Lower lobe of right lung (tissue), 2 donors: Measurements from ENCODE around the gene PIK3C3. TPM values are rescaled to one million over a fixed set of nuclear protein-coding genes. Genes with fewer than 3 reads are reported as not detected.

Source experiments
- ATAC-seq, 2 donors: fragments of 200-7000 bp; cut with Tn5 transposase; one replicate each; pipeline ENCODE4 v1.9.1; 2020 to 2022; ENCODE audit warnings: mild to moderate bottlenecking in 2 of 2, moderate library complexity in 2 of 2
- DNase-seq: peaks from one replicate; pipeline ENCODE4 v3.0.0-alpha.2; 2020
- H3K27ac ChIP-seq: fragments of 200-600 bp; one replicate; pipeline ENCODE4 v1.8.0; 2022
- H3K27me3 ChIP-seq: fragments of 200-600 bp; one replicate; pipeline ENCODE4 v1.8.0; 2022; ENCODE audit warnings: low read depth
- H3K36me3 ChIP-seq: fragments of 200-600 bp; one replicate; pipeline ENCODE4 v1.8.0; 2022; ENCODE audit warnings: mild to moderate bottlenecking
- H3K4me1 ChIP-seq: fragments of 200-600 bp; one replicate; pipeline ENCODE4 v1.8.0; 2022
- H3K4me3 ChIP-seq: fragments of 200-600 bp; one replicate; pipeline ENCODE4 v1.8.0; 2022; ENCODE audit warnings: mild to moderate bottlenecking
- H3K9me3 ChIP-seq: fragments of 200-600 bp; one replicate; pipeline ENCODE4 v1.8.0; 2022
- CTCF ChIP-seq: fragments of 200-600 bp; IDR thresholded peaks from one replicate; pipeline ENCODE4 v1.8.0; 2022; ENCODE audit warnings: antibody characterized with exemption, mild to moderate bottlenecking
- intact Hi-C: fragments of 100-400 bp; cut with DNase I; formaldehyde crosslinking; loops from one replicate; pipeline ENCODE4 v1.11.0; 2022
- total RNA-seq: library from RNA; stranded (reverse); fragmentation: NEBNext Ultra II Directional; extraction: Animal tissue kit (Norgen Biotek cat#: 25700); gene quantifications from one replicate; pipeline ENCODE4 v1.2.1, GENCODE V29; 2021
- donor health status: DM: no; HTN: yes; CAD: no; lungs with severe emphysema.

The PIK3C3 gene
- total RNA-seq, 1 donor from 2014 or later, result 51.2 TPM

DNA sequence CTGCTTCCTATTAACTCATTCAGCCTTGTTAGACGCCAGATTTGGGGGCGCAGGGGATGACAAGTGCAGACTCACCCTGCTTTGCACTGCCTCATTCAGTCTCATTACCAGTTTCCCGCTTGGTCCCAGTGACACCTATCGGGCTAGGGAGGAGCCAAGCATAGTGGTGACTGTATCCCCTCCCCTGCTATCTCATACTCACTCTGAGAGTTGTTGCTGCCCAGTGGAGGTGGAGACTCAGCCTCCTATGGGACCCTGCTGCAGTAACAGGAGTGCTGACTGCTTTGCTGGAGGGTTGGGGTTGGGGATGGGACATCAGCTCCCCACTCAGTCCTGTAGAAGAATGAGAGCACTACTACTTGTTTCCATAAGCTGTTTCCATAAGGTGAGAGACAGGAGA is 21.3 kb upstream of the PIK3C3 start:
- TF ChIP-seq CTCF, result no peak
- no peaks in the 10 kb centered on the region for H3K9me3 ChIP-seq
- H3K27ac ChIP-seq, result no peak overlapping the region
- no peaks in the 10 kb centered on the region for H3K27me3 ChIP-seq
- no peak for DNase-seq
- no peaks in the 10 kb centered on the region for H3K4me1 ChIP-seq
- H3K4me3 ChIP-seq, result no peak overlapping the region
- H3K36me3 ChIP-seq, result no peaks in the 10 kb centered on the region
- ATAC-seq, result no peak
- intact Hi-C loops, result no loop called here

DNA sequence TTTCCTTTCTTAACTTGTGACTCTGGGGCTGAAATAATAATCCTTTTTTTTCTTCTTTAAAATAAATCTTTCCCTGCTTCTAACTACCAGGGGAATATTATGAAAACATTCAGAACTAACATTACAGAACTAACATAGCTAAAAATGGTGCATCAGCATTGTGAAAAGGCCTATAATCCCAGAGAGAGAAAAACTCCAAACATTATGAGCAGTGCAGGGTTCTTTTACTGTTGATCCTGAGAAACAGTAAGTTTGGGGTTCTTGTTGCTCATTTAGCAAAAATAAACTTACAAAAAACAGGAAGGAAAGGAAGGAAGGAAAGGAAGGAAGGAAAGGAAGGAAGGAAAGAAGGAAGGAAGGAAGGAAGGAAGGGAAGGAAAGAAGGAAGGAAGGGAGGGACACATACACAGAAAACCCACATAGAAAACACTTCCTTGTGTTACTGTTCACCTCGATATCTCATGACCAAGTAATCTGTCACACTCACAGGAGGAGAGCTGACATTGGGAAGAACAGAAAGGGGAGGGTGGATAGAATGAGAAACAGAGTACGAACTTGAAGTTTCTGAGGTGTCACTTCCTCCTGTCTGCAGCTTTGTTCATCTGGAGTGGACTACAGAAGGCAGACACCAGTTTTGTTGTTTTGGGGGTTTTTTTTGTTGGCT is 18.4 kb upstream of the PIK3C3 start:
- intact Hi-C loops, result no loop called here
- no peaks in the 10 kb centered on the region for H3K27me3 ChIP-seq
- no peaks in the 10 kb centered on the region for H3K9me3 ChIP-seq
- DNase-seq, result no peak
- H3K36me3 ChIP-seq, result no peaks in the 10 kb centered on the region
- TF ChIP-seq CTCF, result no peak
- H3K4me3 ChIP-seq, result no peak overlapping the region
- ATAC-seq, result no peak
- no peak overlapping the region for H3K27ac ChIP-seq
- H3K4me1 ChIP-seq, result no peaks in the 10 kb centered on the region

DNA sequence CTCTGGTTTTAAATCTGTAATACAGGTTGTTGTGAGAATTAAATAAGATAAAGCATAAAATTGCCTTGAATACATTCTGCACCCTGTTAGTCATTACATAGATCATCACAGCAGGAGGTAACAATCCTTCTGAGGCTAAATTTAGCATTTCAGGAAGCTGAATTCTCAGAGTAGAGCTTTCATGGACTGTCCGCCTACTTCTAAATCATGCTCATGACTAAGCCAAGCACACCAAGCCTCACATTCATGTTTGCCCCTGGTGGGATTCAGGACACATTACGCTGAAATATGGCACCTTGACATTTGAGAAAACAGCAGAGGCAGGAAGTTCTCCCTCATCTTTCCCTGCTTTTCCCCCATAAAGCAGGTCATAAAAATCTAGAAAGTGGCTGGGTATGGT is 16.6 kb upstream of the PIK3C3 start:
- Histone ChIP-seq H3K4me3 (no peak overlapping the region), H3K4me1 (no peaks in the 10 kb centered on the region), H3K27me3 (no peaks in the 10 kb centered on the region), H3K27ac (no peak overlapping the region), H3K36me3 (no peaks in the 10 kb centered on the region), H3K9me3 (no peaks in the 10 kb centered on the region)
- intact Hi-C loops, result no loop called here
- no peak for TF ChIP-seq CTCF
- DNase-seq, result no peak
- ATAC-seq, result no peak

DNA sequence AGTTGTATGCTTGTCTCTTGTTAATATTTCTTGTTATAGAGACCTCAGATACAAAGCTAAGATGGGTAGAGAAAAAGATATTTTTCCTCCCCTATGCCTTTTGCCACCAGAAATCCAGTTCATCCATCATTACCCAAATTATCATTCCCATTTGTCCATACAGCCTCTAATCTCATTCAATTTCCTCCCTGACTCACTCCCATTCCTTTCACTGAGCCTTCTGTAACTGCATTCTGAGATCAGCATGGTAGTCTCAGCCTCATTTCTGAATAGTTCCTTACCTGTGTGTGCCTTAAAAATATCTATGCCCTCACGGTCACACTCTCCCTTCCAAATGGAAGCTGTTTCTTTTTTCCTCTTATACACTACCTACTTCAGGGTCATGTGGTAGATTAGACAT is 15.7 kb upstream of the PIK3C3 start:
- H3K4me1 ChIP-seq, result no peaks in the 10 kb centered on the region
- no peak overlapping the region for H3K4me3 ChIP-seq
- H3K9me3 ChIP-seq, result no peaks in the 10 kb centered on the region
- H3K36me3 ChIP-seq, result no peaks in the 10 kb centered on the region
- H3K27me3 ChIP-seq, result peaks cover 2% of the 10 kb centered on the region
- ATAC-seq (no peak), DNase-seq (no peak)
- H3K27ac ChIP-seq, result no peak overlapping the region
- intact Hi-C loops, result no loop called here
- TF ChIP-seq CTCF, result no peak

- Histone ChIP-seq H3K9me3 (no peaks in the 10 kb centered on the region), H3K4me1 (no peaks in the 10 kb centered on the region), H3K27me3 (peaks cover 4% of the 10 kb centered on the region), H3K27ac (no peak overlapping the region), H3K36me3 (no peaks in the 10 kb centered on the region), H3K4me3 (no peak overlapping the region)
- no peak for ATAC-seq
- intact Hi-C loops, result no loop called here
- DNase-seq, result no peak
- no peak for TF ChIP-seq CTCF
Measured at GRCh38 chr18:41940506-41941215, 14.4 kb upstream of the PIK3C3 start.
